OCI-LY7 (cell line): ENCODE measurements around the gene TLR1. TPM values are rescaled to one million over a fixed set of nuclear protein-coding genes. Genes with fewer than 3 reads are reported as not detected.
A peak's percentile ranks its signal among the peaks of the same experiment; 100 is the strongest.

ENCODE experiments used
- BruUV-seq: library from RNA; stranded (reverse); fragments of 400-500 nt; replicated peaks from 2 replicates; lab custom pipeline; 2021; lab: Mats Ljungman, UMichigan
- CTCF ChIA-PET: fragments of 300-600 bp; sonication (Branson Sonifier 250); formaldehyde crosslinking; loops from one replicate; lab custom pipeline; 2022; ENCODE audit warnings: antibody characterized with exemption; ENCODE audit not compliant: unreplicated experiment; lab: Charles Lee
- POLR2A ChIA-PET: fragments of 300-600 bp; sonication (Branson Sonifier 250); formaldehyde crosslinking; loops from one replicate; lab custom pipeline; 2022; ENCODE audit warnings: antibody characterized with exemption; lab: Charles Lee
- DNase-seq: peaks from one replicate; pipeline ENCODE4 v3.0.0-alpha.2; 2015; ENCODE audit warnings: low spot score
- H2AFZ ChIP-seq: fragments of 200-600 bp; sonication (generic), shearing (Covaris generic); 2 replicates; pipeline ENCODE4 v1.6.1; 2014; ENCODE audit warnings: mild to moderate bottlenecking, antibody characterized with exemption, low read length, moderate library complexity
- H3K27ac ChIP-seq: fragments of 200-600 bp; sonication (generic); 2 replicates; pipeline ENCODE4 v1.5.1; 2014; ENCODE audit warnings: mixed run types, low read depth, mild to moderate bottlenecking, moderate library complexity, low read length, inconsistent platforms; ENCODE audit not compliant: poor library complexity, severe bottlenecking
- H3K36me3 ChIP-seq: fragments of 200-600 bp; sonication (generic); 2 replicates; pipeline ENCODE4 v1.6.1; 2014; ENCODE audit warnings: mild to moderate bottlenecking, antibody characterized with exemption, low read length, moderate library complexity, mixed read lengths; ENCODE audit not compliant: insufficient read depth
- H3K4me1 ChIP-seq: fragments of 200-600 bp; sonication (generic); 2 replicates; pipeline ENCODE4 v1.5.1; 2014; ENCODE audit warnings: mild to moderate bottlenecking, low read length; ENCODE audit not compliant: insufficient read depth, poor library complexity, severe bottlenecking
- H3K4me2 ChIP-seq: fragments of 200-600 bp; sonication (generic); 2 replicates; pipeline ENCODE4 v1.6.1; 2014; ENCODE audit warnings: mild to moderate bottlenecking, low read length
- H3K4me3 ChIP-seq: fragments of 200-600 bp; sonication (generic); 2 replicates; pipeline ENCODE4 v1.5.1; 2014; ENCODE audit warnings: mild to moderate bottlenecking, low read depth, low read length; ENCODE audit not compliant: poor library complexity, severe bottlenecking
- H3K79me2 ChIP-seq: fragments of 200-600 bp; sonication (generic); 2 replicates; pipeline ENCODE4 v1.6.1; 2016; ENCODE audit warnings: low read depth, mild to moderate bottlenecking, low read length, moderate library complexity, mixed read lengths; ENCODE audit not compliant: insufficient read depth
- H3K9me2 ChIP-seq: fragments of 200-600 bp; sonication (generic); 2 replicates; pipeline ENCODE4 v1.6.1; 2016; ENCODE audit warnings: mild to moderate bottlenecking, low read length, mixed read lengths; ENCODE audit not compliant: insufficient read depth
- H3K9me3 ChIP-seq: fragments of 200-600 bp; sonication (generic); 2 replicates; pipeline ENCODE4 v1.6.1; 2014; ENCODE audit warnings: mild to moderate bottlenecking, mixed run types, low read length, mixed read lengths
- H4K20me1 ChIP-seq: fragments of 200-600 bp; sonication (generic); 2 replicates; pipeline ENCODE4 v1.6.1; 2014; ENCODE audit warnings: mild to moderate bottlenecking, antibody characterized with exemption, low read length, moderate library complexity, mixed read lengths; ENCODE audit not compliant: insufficient read depth
- EZH2phosphoT487 ChIP-seq: fragments of 200-600 bp; sonication (generic); IDR thresholded peaks from 2 replicates; pipeline ENCODE4 v1.6.1; 2018; ENCODE audit warnings: low read depth, borderline replicate concordance, mild to moderate bottlenecking, mixed run types, antibody characterized with exemption, low read length, moderate library complexity, mixed read lengths
- intact Hi-C: fragments of 100-400 bp; cut with micrococcal nuclease; formaldehyde crosslinking; loops from one replicate; pipeline ENCODE4 v1.10.0; 2022; ENCODE audit not compliant: unreplicated experiment
- total RNA-seq, 2 experiments: library from RNA; depleted of rRNA in 1 of 2; stranded (reverse); fragments of >200 nt in 1 of 2; shearing (Covaris generic) in 1 of 2; gene quantifications; 2 replicates each; pipeline ENCODE4 v1.2.3, GENCODE V29; 2014 to 2022
- TF ChIP-seq, protein P1 (sequence below): fragments of 200-600 bp; sonication (generic); conservative IDR thresholded peaks from 2 replicates; pipeline ENCODE4 v1.5.1; 2014; ENCODE audit warnings: mild to moderate bottlenecking, antibody characterized with exemption, low read length, moderate library complexity, mixed read lengths

The TLR1 gene
- total RNA-seq, 2 experiments from 2014 or later, result 3.3 to 7.4 TPM

DNA sequence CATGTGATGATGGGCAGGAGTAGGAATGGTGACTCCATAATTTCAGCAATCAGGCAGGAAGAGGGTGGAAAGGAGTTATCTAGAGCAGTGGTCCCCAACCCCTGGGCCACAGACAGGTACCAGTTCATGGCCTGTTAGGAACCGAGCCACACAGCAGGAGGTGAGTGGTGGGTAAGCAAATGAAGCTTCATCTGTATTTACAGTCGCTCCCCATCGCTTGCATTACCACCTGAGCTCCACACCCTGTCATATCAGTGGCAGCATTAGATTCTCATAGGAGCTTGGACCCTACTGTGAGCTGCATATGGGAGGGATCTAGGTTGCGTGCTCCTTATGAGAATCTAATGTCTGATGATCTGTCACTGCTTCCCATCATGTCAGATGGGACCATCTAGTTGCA is 20.4 kb downstream of the TLR1 start:
- CTCF ChIA-PET, result interaction anchor here (6.7 kb wide), 1 partner anchor 22 kb away, joined by 145 read pairs; no protein-coding TSS in a partner anchor
- DNase-seq, result no peak
- Histone ChIP-seq H3K79me2 (peaks cover 36% of the 10 kb centered on the region), H3K4me2 (no peak overlapping the region), H3K4me1 (peaks cover 37% of the 10 kb centered on the region), H2AFZ (no peak overlapping the region), H3K27ac (no peak overlapping the region), H3K9me3 (peaks cover 8% of the 10 kb centered on the region; the same call in 1 of the 2 replicates), H3K4me3 (no peak overlapping the region), H3K9me2 (no peaks in the 10 kb centered on the region), H3K36me3 (peaks cover 9% of the 10 kb centered on the region), H4K20me1 (no peaks in the 10 kb centered on the region)
- intact Hi-C loops, result loop anchor here (10.0 kb wide), 1 partner anchor 351 kb away; no protein-coding TSS in a partner anchor
- no TSS peak for BruUV-seq
- TF ChIP-seq EZH2phosphoT487, result no peak
- TF ChIP-seq, protein P1, sequence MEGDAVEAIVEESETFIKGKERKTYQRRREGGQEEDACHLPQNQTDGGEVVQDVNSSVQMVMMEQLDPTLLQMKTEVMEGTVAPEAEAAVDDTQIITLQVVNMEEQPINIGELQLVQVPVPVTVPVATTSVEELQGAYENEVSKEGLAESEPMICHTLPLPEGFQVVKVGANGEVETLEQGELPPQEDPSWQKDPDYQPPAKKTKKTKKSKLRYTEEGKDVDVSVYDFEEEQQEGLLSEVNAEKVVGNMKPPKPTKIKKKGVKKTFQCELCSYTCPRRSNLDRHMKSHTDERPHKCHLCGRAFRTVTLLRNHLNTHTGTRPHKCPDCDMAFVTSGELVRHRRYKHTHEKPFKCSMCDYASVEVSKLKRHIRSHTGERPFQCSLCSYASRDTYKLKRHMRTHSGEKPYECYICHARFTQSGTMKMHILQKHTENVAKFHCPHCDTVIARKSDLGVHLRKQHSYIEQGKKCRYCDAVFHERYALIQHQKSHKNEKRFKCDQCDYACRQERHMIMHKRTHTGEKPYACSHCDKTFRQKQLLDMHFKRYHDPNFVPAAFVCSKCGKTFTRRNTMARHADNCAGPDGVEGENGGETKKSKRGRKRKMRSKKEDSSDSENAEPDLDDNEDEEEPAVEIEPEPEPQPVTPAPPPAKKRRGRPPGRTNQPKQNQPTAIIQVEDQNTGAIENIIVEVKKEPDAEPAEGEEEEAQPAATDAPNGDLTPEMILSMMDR, result no peak
- POLR2A ChIA-PET, result interaction anchor here (4.5 to 8.9 kb wide), 2 partner anchors 20 to 22 kb away, joined by 43 to 348 read pairs; partner anchors contain the start of gene TLR1

DNA sequence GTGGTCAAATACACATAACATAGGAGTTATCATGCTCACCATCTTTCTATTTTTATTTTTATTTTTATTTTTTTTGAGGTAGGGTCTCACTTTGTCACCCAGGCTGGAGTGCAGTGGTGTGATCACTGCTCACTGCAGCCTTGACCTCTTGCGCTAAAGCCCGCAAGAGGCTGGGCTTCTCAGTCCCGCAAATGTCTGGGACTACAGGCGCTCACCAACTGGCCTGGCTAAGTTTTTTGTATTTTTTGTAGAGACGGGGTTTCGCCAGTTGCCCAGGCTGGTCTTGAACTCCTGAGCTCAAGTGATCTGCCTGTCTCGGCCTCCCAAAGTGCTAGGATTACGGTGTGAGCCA is 21.5 kb downstream of the TLR1 start:
- BruUV-seq, result no TSS peak
- TF ChIP-seq EZH2phosphoT487, result no peak
- TF ChIP-seq, protein P1, result peak; percentile 29; the same call in 1 of the 2 replicates
- no peak overlapping the region for H3K4me3 ChIP-seq
- peaks cover 19% of the 10 kb centered on the region for H3K36me3 ChIP-seq
- peaks cover 13% of the 10 kb centered on the region; the same call in 1 of the 2 replicates for H3K9me3 ChIP-seq
- H3K4me2 ChIP-seq, result no peak overlapping the region
- H3K27ac ChIP-seq, result peak overlapping the region; percentile 90
- CTCF ChIA-PET, result interaction anchor here (0.6 to 6.7 kb wide), 6 partner anchors 15 to 36 kb away, joined by 3 to 145 read pairs (median 5); partner anchors contain the start of gene TLR1
- no peak for DNase-seq
- intact Hi-C loops, result loop anchor here (1.0 to 10.0 kb wide), 2 partner anchors 22 to 352 kb away; no protein-coding TSS in a partner anchor
- H3K9me2 ChIP-seq, result no peaks in the 10 kb centered on the region
- H3K4me1 ChIP-seq, result peaks cover 37% of the 10 kb centered on the region
- POLR2A ChIA-PET, result interaction anchor here (0.7 to 8.9 kb wide), 10 partner anchors 11 to 245 kb away, joined by 3 to 348 read pairs (median 10); partner anchors contain the start of genes TLR1 and TLR6
- H3K79me2 ChIP-seq, result peaks cover 47% of the 10 kb centered on the region
- no peaks in the 10 kb centered on the region for H4K20me1 ChIP-seq
- H2AFZ ChIP-seq, result no peak overlapping the region
